ENCODE results near the gene TGIF2. TPM values are rescaled to one million over a fixed set of nuclear protein-coding genes. Genes with fewer than 3 reads are reported as not detected.

The TGIF2 gene
- total and polyA plus RNA-seq, 9 of the 15 experiments (the other 6 are each of a cell fraction or from before 2014, with no cell fraction given) = 6.8 to 27.8 (median 15.7) TPM

DNA sequence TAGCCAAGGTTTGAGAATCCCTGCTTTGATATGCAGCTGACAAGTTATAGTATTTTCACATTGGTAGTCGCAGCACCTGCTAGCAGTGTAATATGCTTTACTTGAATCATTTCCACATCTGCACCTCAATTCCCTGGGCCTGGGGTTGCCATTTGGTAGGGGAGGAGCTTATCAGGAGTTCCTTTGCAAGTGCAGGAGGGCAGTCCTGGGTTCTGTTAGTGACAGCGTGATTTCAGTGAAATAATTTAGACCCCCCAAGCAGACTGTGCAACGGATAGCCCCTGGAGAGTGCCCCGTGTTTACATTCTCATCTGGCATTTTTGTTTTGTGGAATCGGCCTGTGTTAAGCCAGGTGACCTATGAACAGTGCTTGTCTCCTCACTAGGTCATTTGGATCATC, 38.2 kb downstream of the TGIF2 start (continued):
- TF ChIP-seq, protein P1, sequence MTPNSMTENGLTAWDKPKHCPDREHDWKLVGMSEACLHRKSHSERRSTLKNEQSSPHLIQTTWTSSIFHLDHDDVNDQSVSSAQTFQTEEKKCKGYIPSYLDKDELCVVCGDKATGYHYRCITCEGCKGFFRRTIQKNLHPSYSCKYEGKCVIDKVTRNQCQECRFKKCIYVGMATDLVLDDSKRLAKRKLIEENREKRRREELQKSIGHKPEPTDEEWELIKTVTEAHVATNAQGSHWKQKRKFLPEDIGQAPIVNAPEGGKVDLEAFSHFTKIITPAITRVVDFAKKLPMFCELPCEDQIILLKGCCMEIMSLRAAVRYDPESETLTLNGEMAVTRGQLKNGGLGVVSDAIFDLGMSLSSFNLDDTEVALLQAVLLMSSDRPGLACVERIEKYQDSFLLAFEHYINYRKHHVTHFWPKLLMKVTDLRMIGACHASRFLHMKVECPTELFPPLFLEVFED (CRISPR knock-in tag; conservative IDR thresholded peaks at IDR 0.05) = no peak
- no peak for TF ChIP-seq FOS (IDR thresholded peaks at IDR 0.05; ENCODE audit: extremely low read depth, insufficient read length)
- no peak for TF ChIP-seq SMARCA5 (IDR thresholded peaks at IDR 0.05)

DNA sequence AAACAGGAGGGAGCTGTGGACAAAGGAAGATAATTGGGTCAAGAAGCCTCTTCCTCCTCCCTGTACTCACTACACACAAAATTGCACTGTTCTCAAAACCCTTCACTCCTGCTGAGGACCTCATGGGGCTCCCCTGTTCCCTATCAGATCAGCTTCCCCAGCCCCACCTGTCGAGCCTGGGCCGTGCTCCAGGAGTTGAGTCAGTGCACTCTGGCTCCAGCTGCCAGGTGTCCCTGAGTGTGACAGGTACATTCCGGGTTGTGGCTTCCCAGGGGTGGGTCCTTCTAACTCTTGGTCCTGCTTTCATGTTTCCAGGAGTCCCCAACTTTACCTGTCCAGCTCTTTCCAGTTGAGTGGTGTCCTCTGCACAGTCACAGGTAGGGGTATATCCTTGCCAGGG, 40.6 kb downstream of the TGIF2 start:
- FAIRE-seq (no peak), DNase-seq (ENCODE audit: extremely low read depth in 1 of 4, low spot score in 3 of 4) (no peak), ATAC-seq (no peak)
- BruUV-seq (replicated peaks) = no TSS peak
- no peaks in the 10 kb centered on the region for H3K27me3 ChIP-seq (ENCODE audit: control insufficient read depth in 2 of 2, insufficient read depth in 2 of 2, low read length in 2 of 2)
- H3K36me3 ChIP-seq (ENCODE audit: control insufficient read depth, insufficient read depth, low read length) = peaks cover 47% of the 10 kb centered on the region
- H4K20me1 ChIP-seq (replicated peaks; ENCODE audit: control insufficient read depth, insufficient read depth, low read length) = no peaks in the 10 kb centered on the region; the same call in 1 of the 2 replicates
- H3K9me3 ChIP-seq (replicated peaks; ENCODE audit: control insufficient read depth, insufficient read depth, low read depth, low read length) = no peaks in the 10 kb centered on the region
- H3K27ac ChIP-seq (ENCODE audit: extremely low read depth, low read depth, low read length) = no peak overlapping the region
- ChIA-PET POLR2A (interaction anchor here (0.5 to 2.6 kb wide), 3 partner anchors 10 to 403 kb away, joined by 3 to 12 read pairs (median 10); no protein-coding TSS in a partner anchor), CTCF (ENCODE audit: low intra/inter-chr PET ratio) (no interaction called here)
- H3K4me3 ChIP-seq = no peak overlapping the region
- in situ Hi-C loops (cut with MboI) (no loop called here), intact Hi-C loops (cut with micrococcal nuclease) (loop anchor here (5.0 to 10.0 kb wide), 2 partner anchors 131 to 273 kb away; partner anchors contain the start of gene NDRG3)
- H3K4me1 ChIP-seq (replicated peaks in 1 of 2; ENCODE audit: control insufficient read depth in 2 of 2, insufficient read depth in 2 of 2, low read length in 2 of 2) = no peaks in the 10 kb centered on the region
- no peaks in the 10 kb centered on the region for H3K79me2 ChIP-seq (ENCODE audit: control insufficient read depth, insufficient read depth, low read length)
- no peak for TF ChIP-seq TOE1 (IDR thresholded peaks at IDR 0.05; ENCODE audit: borderline replicate concordance)
- TF ChIP-seq TOE1 (CRISPR knock-in tag; IDR thresholded peaks at IDR 0.05; ENCODE audit: borderline replicate concordance, low read depth) = no peak
- 64% methylated on average over 3 of the region's 3 CpGs for WGBS (ENCODE audit: insufficient coverage, low coverage, missing lambda C conversion rate)
- H3K9ac ChIP-seq (ENCODE audit: insufficient read depth in 1 of 2, low read depth in 2 of 2, low read length in 2 of 2) = peak overlapping the region in 1 of 2 experiments; percentile 49; a peak in 2 of 4 replicates
- no peak overlapping the region for H3K4me2 ChIP-seq (ENCODE audit: insufficient read depth, low read length)
- peaks cover 4% of the 10 kb centered on the region for H3K9me1 ChIP-seq (ENCODE audit: control insufficient read depth, insufficient read depth, low read length)
- H2AFZ ChIP-seq (ENCODE audit: low read depth, low read length) = no peak overlapping the region

All from K562 (cell line).